HEK293T (cell line): ENCODE results near the gene RENBP.

Experiments used
- BHLHE40 ChIP-seq: fragments of 450-650 bp; IDR thresholded peaks from 2 replicates; pipeline ENCODE4 v1.6.1; 2016; ENCODE audit warnings: mild to moderate bottlenecking, moderate library complexity, borderline replicate concordance
- CTBP1 ChIP-seq: fragments of 450-650 bp; IDR thresholded peaks from 2 replicates; pipeline ENCODE4 v1.6.1; 2016; ENCODE audit warnings: borderline replicate concordance
- L3MBTL2 ChIP-seq: fragments of 450-650 bp; conservative IDR thresholded peaks from 2 replicates; pipeline ENCODE4 v1.6.1; 2016; ENCODE audit warnings: mild to moderate bottlenecking
- PKNOX1 ChIP-seq: fragments of 450-650 bp; IDR thresholded peaks from 2 replicates; pipeline ENCODE4 v1.6.1; 2016
- SP1 ChIP-seq: fragments of 450-650 bp; IDR thresholded peaks from 2 replicates; pipeline ENCODE4 v1.6.1; 2017
- TARDBP ChIP-seq: fragments of 450-650 bp; IDR thresholded peaks from 2 replicates; pipeline ENCODE4 v1.6.1; 2016

GRCh38 chrX:153957224-153957623 is 12.8 kb upstream of the RENBP start:
- no peak for TF ChIP-seq L3MBTL2
- TF ChIP-seq TARDBP = no peak
- TF ChIP-seq PKNOX1 = no peak
- no peak for TF ChIP-seq CTBP1
- TF ChIP-seq SP1 = no peak
- no peak for TF ChIP-seq BHLHE40
